ENCODE measurements around the gene CYB561D2.

The CYB561D2 gene

GRCh38 chr3:50331364-50331907 lies 19.2 kb upstream of the CYB561D2 start:
- Mint-ChIP-seq H3K27ac (no peak overlapping the region), H3K27me3 (no peaks in the 10 kb centered on the region), H3K9me3 (no peaks in the 10 kb centered on the region), H3K36me3 (ENCODE audit: low read depth) (peaks cover 90% of the 10 kb centered on the region), H3K4me1 (ENCODE audit: low read depth) (peaks cover 54% of the 10 kb centered on the region), H3K4me3 (no peak overlapping the region)
- no peak for DNase-seq

- peaks cover 94% of the 10 kb centered on the region for H3K36me3 Mint-ChIP-seq (ENCODE audit: low read depth)
- no peaks in the 10 kb centered on the region for H3K27me3 Mint-ChIP-seq
- peaks cover 48% of the 10 kb centered on the region for H3K4me1 Mint-ChIP-seq (ENCODE audit: low read depth)
- peak overlapping the region; percentile 95 for H3K27ac Mint-ChIP-seq
- H3K9me3 Mint-ChIP-seq, result no peaks in the 10 kb centered on the region
- H3K4me3 Mint-ChIP-seq, result peak overlapping the region; percentile 60
- no peak for DNase-seq
Observed at GRCh38 chr3:50333744-50334328, 16.8 kb upstream of the CYB561D2 start.

- Mint-ChIP-seq H3K27me3 (no peaks in the 10 kb centered on the region), H3K36me3 (ENCODE audit: low read depth) (peaks cover 94% of the 10 kb centered on the region), H3K4me3 (peak overlapping the region; percentile 60), H3K27ac (peak overlapping the region; percentile 95), H3K9me3 (no peaks in the 10 kb centered on the region), H3K4me1 (ENCODE audit: low read depth) (peaks cover 50% of the 10 kb centered on the region)
- DNase-seq, result no peak
Observed at GRCh38 chr3:50334339-50335075, 16.2 kb upstream of the CYB561D2 start.

- Mint-ChIP-seq H3K36me3 (ENCODE audit: low read depth) (peaks cover 82% of the 10 kb centered on the region), H3K4me1 (ENCODE audit: low read depth) (peaks cover 64% of the 10 kb centered on the region), H3K4me3 (peak overlapping the region; percentile 94), H3K27me3 (no peaks in the 10 kb centered on the region), H3K27ac (peak overlapping the region; percentile 95), H3K9me3 (no peaks in the 10 kb centered on the region)
- no peak for DNase-seq
Observed at GRCh38 chr3:50336452-50337174, 14.0 kb upstream of the CYB561D2 start.

GRCh38 chr3:50337175-50337861 lies 13.3 kb upstream of the CYB561D2 start:
- Mint-ChIP-seq H3K4me1 (ENCODE audit: low read depth) (peaks cover 60% of the 10 kb centered on the region), H3K27ac (peak overlapping the region; percentile 95), H3K9me3 (no peaks in the 10 kb centered on the region), H3K36me3 (ENCODE audit: low read depth) (peaks cover 75% of the 10 kb centered on the region), H3K4me3 (peak overlapping the region; percentile 94), H3K27me3 (no peaks in the 10 kb centered on the region)
- peak; percentile 97 for DNase-seq

GRCh38 chr3:50338965-50339364 lies 11.7 kb upstream of the CYB561D2 start:
- peaks cover 50% of the 10 kb centered on the region for H3K4me1 Mint-ChIP-seq (ENCODE audit: low read depth)

GRCh38 chr3:50339485-50340146 lies 11.0 kb upstream of the CYB561D2 start:
- H3K4me3 Mint-ChIP-seq, result peak overlapping the region; percentile 94
- no peaks in the 10 kb centered on the region for H3K27me3 Mint-ChIP-seq
- no peaks in the 10 kb centered on the region for H3K9me3 Mint-ChIP-seq
- DNase-seq, result no peak
- peaks cover 52% of the 10 kb centered on the region for H3K36me3 Mint-ChIP-seq (ENCODE audit: low read depth)
- H3K4me1 Mint-ChIP-seq (ENCODE audit: low read depth), result peaks cover 43% of the 10 kb centered on the region
- peak overlapping the region; percentile 95 for H3K27ac Mint-ChIP-seq

More at GRCh38 chr3:50338965-50339364, 11.7 kb upstream of the CYB561D2 start:
- peaks cover 58% of the 10 kb centered on the region for H3K36me3 Mint-ChIP-seq (ENCODE audit: low read depth)
- H3K9me3 Mint-ChIP-seq, result no peaks in the 10 kb centered on the region
- H3K27me3 Mint-ChIP-seq, result no peaks in the 10 kb centered on the region
- H3K27ac Mint-ChIP-seq, result peak overlapping the region; percentile 95
- H3K4me3 Mint-ChIP-seq, result peak overlapping the region; percentile 94
- no peak for DNase-seq

GRCh38 chr3:50340147-50340447 lies 10.6 kb upstream of the CYB561D2 start:
- Mint-ChIP-seq H3K36me3 (ENCODE audit: low read depth) (peaks cover 48% of the 10 kb centered on the region), H3K4me1 (ENCODE audit: low read depth) (peaks cover 42% of the 10 kb centered on the region)

GRCh38 chr3:50340448-50341329 lies 10.0 kb upstream of the CYB561D2 start, which contains the start of gene RASSF1:
TSS of gene RASSF1 (minus strand) at chr3:50340836. CDS start at chr3:50340805, 31 bp downstream.
- Mint-ChIP-seq H3K27ac (peak within 1 kb of the TSS; percentile 95), H3K4me1 (ENCODE audit: low read depth) (peaks cover 40% of the 10 kb centered on the region), H3K36me3 (ENCODE audit: low read depth) (peaks cover 43% of the 10 kb centered on the region), H3K4me3 (peak within 1 kb of the TSS; percentile 94), H3K9me3 (no peaks in the 10 kb centered on the region), H3K27me3 (no peaks in the 10 kb centered on the region)
- DNase-seq, result peak; percentile 85

More at GRCh38 chr3:50340147-50340447, 10.6 kb upstream of the CYB561D2 start:
- H3K4me3 Mint-ChIP-seq, result peak overlapping the region; percentile 94
- DNase-seq, result no peak
- no peaks in the 10 kb centered on the region for H3K9me3 Mint-ChIP-seq
- peak overlapping the region; percentile 95 for H3K27ac Mint-ChIP-seq
- no peaks in the 10 kb centered on the region for H3K27me3 Mint-ChIP-seq

- H3K27me3 Mint-ChIP-seq, result no peaks in the 10 kb centered on the region
- H3K4me3 Mint-ChIP-seq, result peak overlapping the region; percentile 94
- H3K9me3 Mint-ChIP-seq, result no peaks in the 10 kb centered on the region
- H3K36me3 Mint-ChIP-seq (ENCODE audit: low read depth), result peaks cover 41% of the 10 kb centered on the region
- DNase-seq, result no peak
- peaks cover 39% of the 10 kb centered on the region for H3K4me1 Mint-ChIP-seq (ENCODE audit: low read depth)
- H3K27ac Mint-ChIP-seq, result peak overlapping the region; percentile 90
Observed at GRCh38 chr3:50341537-50341936, 9.1 kb upstream of the CYB561D2 start.

GRCh38 chr3:50341996-50342650 lies 8.5 kb upstream of the CYB561D2 start:
- no peaks in the 10 kb centered on the region for H3K9me3 Mint-ChIP-seq
- H3K27me3 Mint-ChIP-seq, result no peaks in the 10 kb centered on the region
- H3K4me3 Mint-ChIP-seq, result peak overlapping the region; percentile 94
- peaks cover 38% of the 10 kb centered on the region for H3K36me3 Mint-ChIP-seq (ENCODE audit: low read depth)
- peaks cover 39% of the 10 kb centered on the region for H3K4me1 Mint-ChIP-seq (ENCODE audit: low read depth)
- H3K27ac Mint-ChIP-seq, result no peak overlapping the region
- no peak for DNase-seq

- Mint-ChIP-seq H3K27me3 (no peaks in the 10 kb centered on the region), H3K4me1 (ENCODE audit: low read depth) (peaks cover 47% of the 10 kb centered on the region), H3K4me3 (no peak overlapping the region), H3K36me3 (ENCODE audit: low read depth) (peaks cover 38% of the 10 kb centered on the region), H3K27ac (peak overlapping the region; percentile 26), H3K9me3 (no peaks in the 10 kb centered on the region)
- DNase-seq, result no peak
Observed at GRCh38 chr3:50342813-50343633, 7.6 kb upstream of the CYB561D2 start.

All from activated T-cell treated with anti-CD3 and anti-CD28 coated beads, Interleukin-2, amount 50 U/mL, for 24 hours (primary cell).